ENCODE measurements around the gene CA10. TPM values are rescaled to one million over a fixed set of nuclear protein-coding genes. Genes with fewer than 3 reads are reported as not detected.

Gene CA10
- total and polyA plus RNA-seq, 9 of the 15 experiments (the other 6 are each of a cell fraction or from before 2014, with no cell fraction given): not detected

DNA sequence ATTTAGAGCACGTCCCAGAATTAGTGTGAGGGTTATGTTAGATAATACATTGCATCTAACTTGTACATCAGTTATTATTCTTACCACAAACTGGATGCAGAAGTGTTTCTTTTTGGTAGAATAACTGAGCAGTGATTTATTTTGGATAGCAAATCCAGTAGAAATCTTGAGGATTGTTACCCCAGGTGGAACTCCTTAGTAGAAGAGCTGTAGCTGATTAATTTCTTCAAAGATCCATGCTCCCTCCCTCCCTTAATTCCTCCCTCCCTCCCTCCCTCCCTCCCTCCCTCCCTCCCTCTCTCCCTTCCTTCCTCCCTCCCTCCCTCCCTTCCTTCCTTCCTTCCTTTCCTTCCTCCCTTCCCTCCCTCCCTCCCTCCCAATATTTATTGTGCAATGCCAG, 337.7 kb downstream of the CA10 start:
- DNase-seq (ENCODE audit: extremely low read depth in 1 of 4, low spot score in 3 of 4) (no peak), ATAC-seq (no peak), FAIRE-seq (no peak)
- Histone ChIP-seq H3K9me1 (ENCODE audit: control insufficient read depth, insufficient read depth, low read length) (no peaks in the 10 kb centered on the region), H3K9me3 (replicated peaks; ENCODE audit: control insufficient read depth, insufficient read depth, low read depth, low read length) (no peaks in the 10 kb centered on the region), H3K4me3 (no peak overlapping the region), H3K36me3 (ENCODE audit: control insufficient read depth, insufficient read depth, low read length) (no peaks in the 10 kb centered on the region), H4K20me1 (replicated peaks; ENCODE audit: control insufficient read depth, insufficient read depth, low read length) (no peaks in the 10 kb centered on the region), H3K4me2 (ENCODE audit: insufficient read depth, low read length) (no peak overlapping the region), H3K27ac (ENCODE audit: extremely low read depth, low read depth, low read length) (no peak overlapping the region), H2AFZ (ENCODE audit: low read depth, low read length) (no peak overlapping the region), H3K4me1 (replicated peaks in 1 of 2; ENCODE audit: control insufficient read depth in 2 of 2, insufficient read depth in 2 of 2, low read length in 2 of 2) (no peaks in the 10 kb centered on the region), H3K79me2 (ENCODE audit: control insufficient read depth, insufficient read depth, low read length) (no peaks in the 10 kb centered on the region), H3K9ac (ENCODE audit: insufficient read depth in 1 of 2, low read depth in 2 of 2, low read length in 2 of 2) (no peak overlapping the region), H3K27me3 (ENCODE audit: control insufficient read depth in 2 of 2, insufficient read depth in 2 of 2, low read length in 2 of 2) (no peaks in the 10 kb centered on the region)
- CTCF ChIA-PET (ENCODE audit: low intra/inter-chr PET ratio): no interaction called here
- in situ Hi-C loops (cut with MboI) (no loop called here), intact Hi-C loops (cut with micrococcal nuclease) (no loop called here)
- no TSS peak for BruUV-seq (replicated peaks)
- TF ChIP-seq PHF8 (IDR thresholded peaks at IDR 0.05; ENCODE audit: borderline replicate concordance, low read length) (no peak), MBD2 (IDR thresholded peaks at IDR 0.05; ENCODE audit: borderline replicate concordance, low read depth) (no peak), ZNF23 (CRISPR knock-in tag; IDR thresholded peaks at IDR 0.05) (no peak), ZNF239 (CRISPR knock-in tag; IDR thresholded peaks at IDR 0.05) (no peak), JUNB (CRISPR knock-in tag; conservative IDR thresholded peaks at IDR 0.05) (no peak), NCOA2 (IDR thresholded peaks at IDR 0.05; ENCODE audit: partially characterized antibody in 2 of 2) (no peak), PCBP2 (IDR thresholded peaks at IDR 0.05; ENCODE audit: low read depth, low read length, poor library complexity, severe bottlenecking) (no peak), CHD4 (IDR thresholded peaks at IDR 0.05; ENCODE audit: insufficient read depth, insufficient replicate concordance, low read depth, low read length, poor library complexity, severe bottlenecking) (no peak), ERF (CRISPR knock-in tag; IDR thresholded peaks at IDR 0.05) (no peak), TEAD4 (IDR thresholded peaks at IDR 0.05; ENCODE audit: low read length) (no peak), TEAD4 (CRISPR knock-in tag; IDR thresholded peaks at IDR 0.05; ENCODE audit: borderline replicate concordance) (no peak), CREB1 (IDR thresholded peaks at IDR 0.05) (no peak), CREB1 (CRISPR knock-in tag; IDR thresholded peaks at IDR 0.05) (no peak)
- TF ChIP-seq, protein P1, sequence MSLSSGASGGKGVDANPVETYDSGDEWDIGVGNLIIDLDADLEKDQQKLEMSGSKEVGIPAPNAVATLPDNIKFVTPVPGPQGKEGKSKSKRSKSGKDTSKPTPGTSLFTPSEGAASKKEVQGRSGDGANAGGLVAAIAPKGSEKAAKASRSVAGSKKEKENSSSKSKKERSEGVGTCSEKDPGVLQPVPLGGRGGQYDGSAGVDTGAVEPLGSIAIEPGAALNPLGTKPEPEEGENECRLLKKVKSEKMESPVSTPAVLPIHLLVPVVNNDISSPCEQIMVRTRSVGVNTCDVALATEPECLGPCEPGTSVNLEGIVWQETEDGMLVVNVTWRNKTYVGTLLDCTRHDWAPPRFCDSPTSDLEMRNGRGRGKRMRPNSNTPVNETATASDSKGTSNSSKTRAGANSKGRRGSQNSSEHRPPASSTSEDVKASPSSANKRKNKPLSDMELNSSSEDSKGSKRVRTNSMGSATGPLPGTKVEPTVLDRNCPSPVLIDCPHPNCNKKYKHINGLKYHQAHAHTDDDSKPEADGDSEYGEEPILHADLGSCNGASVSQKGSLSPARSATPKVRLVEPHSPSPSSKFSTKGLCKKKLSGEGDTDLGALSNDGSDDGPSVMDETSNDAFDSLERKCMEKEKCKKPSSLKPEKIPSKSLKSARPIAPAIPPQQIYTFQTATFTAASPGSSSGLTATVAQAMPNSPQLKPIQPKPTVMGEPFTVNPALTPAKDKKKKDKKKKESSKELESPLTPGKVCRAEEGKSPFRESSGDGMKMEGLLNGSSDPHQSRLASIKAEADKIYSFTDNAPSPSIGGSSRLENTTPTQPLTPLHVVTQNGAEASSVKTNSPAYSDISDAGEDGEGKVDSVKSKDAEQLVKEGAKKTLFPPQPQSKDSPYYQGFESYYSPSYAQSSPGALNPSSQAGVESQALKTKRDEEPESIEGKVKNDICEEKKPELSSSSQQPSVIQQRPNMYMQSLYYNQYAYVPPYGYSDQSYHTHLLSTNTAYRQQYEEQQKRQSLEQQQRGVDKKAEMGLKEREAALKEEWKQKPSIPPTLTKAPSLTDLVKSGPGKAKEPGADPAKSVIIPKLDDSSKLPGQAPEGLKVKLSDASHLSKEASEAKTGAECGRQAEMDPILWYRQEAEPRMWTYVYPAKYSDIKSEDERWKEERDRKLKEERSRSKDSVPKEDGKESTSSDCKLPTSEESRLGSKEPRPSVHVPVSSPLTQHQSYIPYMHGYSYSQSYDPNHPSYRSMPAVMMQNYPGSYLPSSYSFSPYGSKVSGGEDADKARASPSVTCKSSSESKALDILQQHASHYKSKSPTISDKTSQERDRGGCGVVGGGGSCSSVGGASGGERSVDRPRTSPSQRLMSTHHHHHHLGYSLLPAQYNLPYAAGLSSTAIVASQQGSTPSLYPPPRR (CRISPR knock-in tag; IDR thresholded peaks at IDR 0.05; ENCODE audit: borderline replicate concordance): no peak
- TF ChIP-seq, protein P2, sequence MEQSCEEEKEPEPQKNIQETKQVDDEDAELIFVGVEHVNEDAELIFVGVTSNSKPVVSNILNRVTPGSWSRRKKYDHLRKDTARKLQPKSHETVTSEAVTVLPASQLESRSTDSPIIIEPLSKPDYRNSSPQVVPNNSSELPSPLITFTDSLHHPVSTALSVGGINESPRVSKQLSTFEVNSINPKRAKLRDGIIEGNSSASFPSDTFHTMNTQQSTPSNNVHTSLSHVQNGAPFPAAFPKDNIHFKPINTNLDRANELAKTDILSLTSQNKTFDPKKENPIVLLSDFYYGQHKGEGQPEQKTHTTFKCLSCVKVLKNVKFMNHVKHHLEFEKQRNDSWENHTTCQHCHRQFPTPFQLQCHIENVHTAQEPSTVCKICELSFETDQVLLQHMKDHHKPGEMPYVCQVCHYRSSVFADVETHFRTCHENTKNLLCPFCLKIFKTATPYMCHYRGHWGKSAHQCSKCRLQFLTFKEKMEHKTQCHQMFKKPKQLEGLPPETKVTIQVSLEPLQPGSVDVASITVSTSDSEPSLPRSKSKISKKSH (CRISPR knock-in tag; IDR thresholded peaks at IDR 0.05): no peak
- POLR2A ChIA-PET: no interaction called here
- WGBS (ENCODE audit: insufficient coverage, low coverage, missing lambda C conversion rate): 0% methylated on average over 1 of the region's 1 CpG

All from K562 (cell line).